HepG2 (cell line): ENCODE data around the gene APIP. TPM values are rescaled to one million over a fixed set of nuclear protein-coding genes. Genes with fewer than 3 reads are reported as not detected.

Experiments used
- ATAC-seq: fragments of 200-7000 bp; cut with Tn5 transposase; 3 replicates; pipeline ENCODE4 v1.9.1; 2020; ENCODE audit warnings: mild to moderate bottlenecking, moderate library complexity
- BruUV-seq: library from RNA; stranded (reverse); fragments of 400-500 nt; replicated peaks from 2 replicates; lab custom pipeline; 2021; lab: Mats Ljungman, UMichigan
- CTCF ChIA-PET: fragments of 300-600 bp; formaldehyde crosslinking; extraction: SDS; loops from one replicate; lab custom pipeline; 2021; ENCODE audit warnings: low total read pairs, inconsistent platforms, low intra/inter-chr PET ratio; lab: Yijun Ruan, JAX
- POLR2A ChIA-PET: fragments of 350-600 bp; sonication (Branson Sonifier 250); formaldehyde crosslinking; loops from one replicate; lab custom pipeline; 2020; ENCODE audit warnings: antibody characterized with exemption, inconsistent platforms; lab: Yijun Ruan, JAX
- DNase-seq: peaks from one replicate; pipeline ENCODE4 v3.0.0-alpha.2; 2015; ENCODE audit warnings: low spot score
- FAIRE-seq: peaks from 3 replicates; lab custom pipeline; 2011; peaks lifted over from hg19 to GRCh38; lab: Jason Lieb, UNC
- H2AFZ ChIP-seq: one replicate; pipeline ENCODE4 v1.6.1; 2011; ENCODE audit warnings: low read length, inconsistent platforms
- H3K27ac ChIP-seq: fragments of 300-600 bp; 3 replicates; pipeline ENCODE4 v1.8.0; 2011; ENCODE audit warnings: mixed run types, mild to moderate bottlenecking, mixed read lengths, low read length, inconsistent platforms; ENCODE audit not compliant: insufficient read depth; ENCODE audit errors: extremely low read length
- H3K27me3 ChIP-seq, 2 experiments: fragments of 200-600 bp in 1 of 2; 2 replicates in 1 of 2; 3 replicates in 1 of 2; pipeline versions ENCODE4 v1.6.0 to v1.8.0; 2011; ENCODE audit warnings: low read length in 2 of 2, mild to moderate bottlenecking in 2 of 2, moderate library complexity in 2 of 2, inconsistent platforms in 1 of 2; ENCODE audit not compliant: insufficient read depth in 2 of 2, control insufficient read depth in 1 of 2
- H3K36me3 ChIP-seq, 2 experiments: fragments of 200-600 bp in 1 of 2; replicated peaks in 1 of 2; 2 replicates in 1 of 2; 3 replicates in 1 of 2; pipeline versions ENCODE4 v1.5.1 to v1.8.0; 2011; ENCODE audit warnings: low read length in 2 of 2, inconsistent platforms in 1 of 2; ENCODE audit not compliant: insufficient read depth in 2 of 2, control insufficient read depth in 1 of 2
- H3K4me1 ChIP-seq: 2 replicates; pipeline ENCODE4 v1.5.1; 2012; ENCODE audit warnings: low read length, inconsistent platforms; ENCODE audit not compliant: insufficient read depth
- H3K4me2 ChIP-seq: 2 replicates; pipeline ENCODE4 v1.6.0; 2011; ENCODE audit warnings: low read depth, low read length, inconsistent platforms
- H3K4me3 ChIP-seq, 3 experiments: fragments of 200-600 bp in 1 of 3; sonication (generic), shearing (Covaris generic) in 1 of 3; replicated peaks in 1 of 3; 2 replicates each; pipeline ENCODE4 v1.5.1; 2011 to 2016; ENCODE audit warnings: low read length in 3 of 3, inconsistent platforms in 2 of 3, low read depth in 2 of 3, mild to moderate bottlenecking in 2 of 3, control low read depth in 1 of 3, mixed read lengths in 1 of 3; ENCODE audit not compliant: insufficient read depth in 1 of 3
- H3K79me2 ChIP-seq: one replicate; pipeline ENCODE4 v1.6.1; 2011; ENCODE audit warnings: low read length, inconsistent platforms; ENCODE audit not compliant: insufficient read depth
- H3K9ac ChIP-seq: 2 replicates; pipeline ENCODE4 v1.6.0; 2011; ENCODE audit warnings: mild to moderate bottlenecking, low read depth, low read length, inconsistent platforms; ENCODE audit not compliant: insufficient read depth
- H3K9me3 ChIP-seq: 2 replicates; pipeline ENCODE4 v1.5.1; 2012; ENCODE audit warnings: mild to moderate bottlenecking, low read length
- H4K20me1 ChIP-seq: 2 replicates; pipeline ENCODE4 v1.6.0; 2011; ENCODE audit warnings: inconsistent platforms, mild to moderate bottlenecking, low read length, moderate library complexity; ENCODE audit not compliant: insufficient read depth
- BHLHE40 ChIP-seq: IDR thresholded peaks from 2 replicates; pipeline ENCODE4 v1.6.1; 2011; ENCODE audit warnings: low read length, improper control_type of control experiment
- CEBPB ChIP-seq: IDR thresholded peaks from 2 replicates; pipeline ENCODE4 v1.6.1; 2011; ENCODE audit warnings: low read depth, low read length, improper control_type of control experiment, borderline replicate concordance
- CEBPG ChIP-seq: IDR thresholded peaks from 2 replicates; pipeline ENCODE4 v1.6.1; 2016
- CHD2 ChIP-seq: IDR thresholded peaks from 2 replicates; pipeline ENCODE4 v1.6.1; 2011; ENCODE audit warnings: low read depth, low read length, improper control_type of control experiment
- ETV6 ChIP-seq: sonication (generic); formaldehyde crosslinking; conservative IDR thresholded peaks from 2 replicates; pipeline ENCODE4 v1.4.0; 2020; ENCODE audit warnings: missing genetic modification reagents
- HNF4A ChIP-seq: sonication (generic); formaldehyde crosslinking; IDR thresholded peaks from 2 replicates; pipeline ENCODE4 v1.4.0; 2020; ENCODE audit warnings: missing genetic modification reagents
- PRDM10 ChIP-seq: sonication (generic); formaldehyde crosslinking; IDR thresholded peaks from 2 replicates; pipeline ENCODE4 v1.4.0; 2020; ENCODE audit warnings: low read depth, missing genetic modification reagents
- RFX5 ChIP-seq: IDR thresholded peaks from 2 replicates; pipeline ENCODE4 v1.6.1; 2011; ENCODE audit warnings: low read depth, low read length, improper control_type of control experiment
- RFXAP ChIP-seq: sonication (generic); formaldehyde crosslinking; IDR thresholded peaks from 2 replicates; pipeline ENCODE4 v1.4.0; 2020; ENCODE audit warnings: missing genetic modification reagents, borderline replicate concordance
- SMC3 ChIP-seq: IDR thresholded peaks from 2 replicates; pipeline ENCODE4 v1.6.1; 2011; ENCODE audit warnings: low read length, improper control_type of control experiment
- ZNF569 ChIP-seq: sonication (generic); formaldehyde crosslinking; IDR thresholded peaks from 2 replicates; pipeline ENCODE4 v1.5.0; 2020; ENCODE audit warnings: mild to moderate bottlenecking, missing genetic modification reagents, moderate library complexity, borderline replicate concordance
- ZSCAN20 ChIP-seq: sonication (generic); formaldehyde crosslinking; IDR thresholded peaks from 2 replicates; pipeline ENCODE4 v1.4.0; 2020; ENCODE audit warnings: missing genetic modification reagents, mild to moderate bottlenecking, borderline replicate concordance
- WGBS: methylation state at CpG from one replicate; pipeline ENCODE4 v1.1.6; 2017; ENCODE audit warnings: low lambda C conversion rate; 5-methylcytosine and 5-hydroxymethylcytosine counted together
- in situ Hi-C: cut with HindIII; loops from 2 replicates; pipeline ENCODE4 v1.10.0; 2017; ENCODE audit warnings: low pct_unique_long_range_greater_than_20kb; ENCODE audit not compliant: extremely low pct_ligation_motif_present
- intact Hi-C: fragments of 100-400 bp; cut with micrococcal nuclease; formaldehyde crosslinking; loops from one replicate; pipeline ENCODE4 v1.10.0; 2022; ENCODE audit not compliant: unreplicated experiment
- polyA plus RNA-seq, 8 experiments: library from polyadenylated mRNA; depleted of rRNA in 3 of 8; stranded (reverse) in 7 of 8; unstranded in 1 of 8; fragments of >200 nt; fragmentation: Illumina TruSeq in 4 of 8; extraction: Trizol in 4 of 8; gene quantifications; 2 replicates each; pipeline versions ENCODE4 v1.2.1 to v1.2.3, GENCODE V29; 2011 to 2016; ENCODE audit warnings: low read depth in 4 of 8, missing spikeins in 1 of 8, mixed read lengths in 1 of 8; ENCODE audit not compliant: insufficient read depth in 1 of 8
- total RNA-seq, 5 experiments: library from RNA; depleted of rRNA; stranded (reverse); fragments of >200 nt; fragmentation: Illumina TruSeq; extraction: Trizol; gene quantifications; 2 replicates each; pipeline ENCODE4 v1.2.3, GENCODE V29; 2016; ENCODE audit warnings: low read depth in 1 of 5
- TF ChIP-seq, protein P1 (sequence below): sonication (generic); formaldehyde crosslinking; IDR thresholded peaks from 2 replicates; pipeline ENCODE4 v1.4.0; 2020; ENCODE audit warnings: missing genetic modification reagents

The APIP gene
- total and polyA plus RNA-seq, 2 of the 13 experiments (the other 11 are each of a cell fraction or from before 2014, with no cell fraction given) = 16.9 to 31.0 TPM

DNA sequence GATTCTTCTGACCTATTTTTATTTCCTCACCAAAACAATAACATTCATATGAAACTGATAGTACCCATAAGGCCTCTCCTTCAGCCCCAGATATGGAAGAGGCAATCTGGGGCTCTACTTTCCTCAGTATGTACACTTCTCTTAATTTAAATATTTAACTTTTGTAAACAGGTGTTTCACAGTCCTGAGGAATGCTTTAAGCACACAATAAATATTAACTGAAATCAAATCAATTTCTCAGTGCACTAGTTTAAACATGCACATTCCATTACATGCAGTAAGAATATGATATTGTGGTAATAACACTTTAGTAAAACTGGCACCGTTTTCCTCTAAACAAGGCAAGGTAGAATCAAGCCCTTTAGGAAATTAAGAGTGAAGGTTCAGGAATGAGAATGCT, 28.9 kb downstream of the APIP start (continued):
- TF ChIP-seq, protein P1, sequence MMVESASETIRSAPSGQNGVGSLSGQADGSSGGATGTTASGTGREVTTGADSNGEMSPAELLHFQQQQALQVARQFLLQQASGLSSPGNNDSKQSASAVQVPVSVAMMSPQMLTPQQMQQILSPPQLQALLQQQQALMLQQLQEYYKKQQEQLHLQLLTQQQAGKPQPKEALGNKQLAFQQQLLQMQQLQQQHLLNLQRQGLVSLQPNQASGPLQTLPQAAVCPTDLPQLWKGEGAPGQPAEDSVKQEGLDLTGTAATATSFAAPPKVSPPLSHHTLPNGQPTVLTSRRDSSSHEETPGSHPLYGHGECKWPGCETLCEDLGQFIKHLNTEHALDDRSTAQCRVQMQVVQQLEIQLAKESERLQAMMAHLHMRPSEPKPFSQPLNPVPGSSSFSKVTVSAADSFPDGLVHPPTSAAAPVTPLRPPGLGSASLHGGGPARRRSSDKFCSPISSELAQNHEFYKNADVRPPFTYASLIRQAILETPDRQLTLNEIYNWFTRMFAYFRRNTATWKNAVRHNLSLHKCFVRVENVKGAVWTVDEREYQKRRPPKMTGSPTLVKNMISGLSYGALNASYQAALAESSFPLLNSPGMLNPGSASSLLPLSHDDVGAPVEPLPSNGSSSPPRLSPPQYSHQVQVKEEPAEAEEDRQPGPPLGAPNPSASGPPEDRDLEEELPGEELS = no peak
- TF ChIP-seq RFXAP (CRISPR knock-in tag) = no peak
- TF ChIP-seq CHD2 = no peak

GRCh38 chr11:34886609-34887008, 29.6 kb downstream of the APIP start:
- Histone ChIP-seq H3K79me2 (no peaks in the 10 kb centered on the region), H3K9me3 (no peaks in the 10 kb centered on the region), H3K27me3 (no peaks in the 10 kb centered on the region), H4K20me1 (no peaks in the 10 kb centered on the region; the same call in 1 of the 2 replicates), H3K4me1 (peaks cover 19% of the 10 kb centered on the region), H3K4me2 (no peak overlapping the region), H3K4me3 (no peak overlapping the region), H3K36me3 (no peaks in the 10 kb centered on the region; a peak in 1 of 5 replicates), H3K27ac (no peak overlapping the region), H3K9ac (no peak overlapping the region), H2AFZ (no peak overlapping the region)
- POLR2A ChIA-PET = interaction anchor here (0.6 to 0.8 kb wide), 2 partner anchors 31 to 286 kb away, joined by 3 read pairs; no protein-coding TSS in a partner anchor
- BruUV-seq = no TSS peak
- FAIRE-seq = no peak
- peak; percentile 54 for TF ChIP-seq CEBPB
- TF ChIP-seq ZSCAN20 (CRISPR knock-in tag) = no peak
- peak; percentile 59; the same call in 1 of the 2 replicates for TF ChIP-seq BHLHE40
- TF ChIP-seq CEBPG (CRISPR knock-in tag) = peak; percentile 42; the same call in 1 of the 2 replicates
- TF ChIP-seq RFX5 = peak; percentile 58; the same call in 1 of the 2 replicates
- 0 out of 2 replicates have a peak, but pooled peaks have one; percentile 12 for TF ChIP-seq SMC3
- peak; percentile 90; the same call in 1 of the 2 replicates for TF ChIP-seq PRDM10 (CRISPR knock-in tag)
- TF ChIP-seq ETV6 (CRISPR knock-in tag) = no peak
- no peak for TF ChIP-seq ZNF569 (CRISPR knock-in tag)
- TF ChIP-seq HNF4A (CRISPR knock-in tag) = peak; percentile 17; the same call in 1 of the 2 replicates
- in situ Hi-C loops = no loop called here
- WGBS = 93% methylated on average over 2 of the region's 2 CpGs
- DNase-seq = peak; percentile 28
- intact Hi-C loops = no loop called here
- peak; percentile 77 for ATAC-seq
- CTCF ChIA-PET = no interaction called here
